Hepatocyte (in vitro differentiated cells): ENCODE results near the gene LDAF1. TPM values are rescaled to one million over a fixed set of nuclear protein-coding genes. Genes with fewer than 3 reads are reported as not detected.
A peak's percentile ranks its signal among the peaks of the same experiment; 100 is the strongest.
"Not testable (repeated sequence)": the region's sequence is repeated elsewhere in the genome, so short reads cannot be mapped to it uniquely, and the experiment has no call there.

Experiments
- DNase-seq: peaks from one replicate; pipeline ENCODE4 v3.0.0-alpha.2; 2016; ENCODE audit warnings: low spot score
- H2AFZ ChIP-seq: fragments of 200-600 bp; sonication (generic); 2 replicates; pipeline ENCODE4 v1.6.0; 2016; ENCODE audit warnings: antibody characterized with exemption, mild to moderate bottlenecking
- H3K27ac ChIP-seq: fragments of 200-600 bp; sonication (generic); 2 replicates; pipeline ENCODE4 v1.5.1; 2016; ENCODE audit warnings: mild to moderate bottlenecking
- H3K27me3 ChIP-seq: fragments of 200-600 bp; sonication (generic); 2 replicates; pipeline ENCODE4 v1.6.1; 2016
- H3K36me3 ChIP-seq: fragments of 200-600 bp; sonication (generic); replicated peaks from 2 replicates; pipeline ENCODE4 v1.5.1; 2016; ENCODE audit warnings: low read depth; ENCODE audit not compliant: insufficient read depth
- H3K4me1 ChIP-seq: fragments of 200-600 bp; sonication (generic); 2 replicates; pipeline ENCODE4 v1.5.1; 2016; ENCODE audit warnings: mild to moderate bottlenecking, moderate library complexity; ENCODE audit not compliant: insufficient read depth
- H3K4me2 ChIP-seq: fragments of 200-600 bp; sonication (generic); 2 replicates; pipeline ENCODE4 v1.6.0; 2016
- H3K4me3 ChIP-seq: fragments of 200-600 bp; sonication (generic); 2 replicates; pipeline ENCODE4 v1.5.1; 2016; ENCODE audit warnings: mild to moderate bottlenecking
- H3K79me2 ChIP-seq: fragments of 200-600 bp; sonication (generic); 2 replicates; pipeline ENCODE4 v1.6.0; 2017; ENCODE audit warnings: mild to moderate bottlenecking
- H3K9me2 ChIP-seq: fragments of 200-600 bp; sonication (generic); replicated peaks from 2 replicates; pipeline ENCODE4 v1.6.0; 2017; ENCODE audit warnings: mild to moderate bottlenecking; ENCODE audit not compliant: insufficient read depth
- H3K9me3 ChIP-seq: fragments of 200-600 bp; sonication (generic); 2 replicates; pipeline ENCODE4 v1.5.1; 2016; ENCODE audit warnings: low read depth, mild to moderate bottlenecking
- H4K20me1 ChIP-seq: fragments of 200-600 bp; sonication (generic); 2 replicates; pipeline ENCODE4 v1.6.0; 2016; ENCODE audit warnings: mild to moderate bottlenecking; ENCODE audit not compliant: insufficient read depth, poor library complexity, severe bottlenecking
- CTCF ChIP-seq: fragments of 200-600 bp; sonication (generic); IDR thresholded peaks from 2 replicates; pipeline ENCODE4 v1.5.1; 2016; ENCODE audit warnings: antibody characterized with exemption, mild to moderate bottlenecking; ENCODE audit not compliant: poor library complexity
- EZH2 ChIP-seq: fragments of 200-600 bp; sonication (generic); IDR thresholded peaks from 2 replicates; pipeline ENCODE4 v1.6.1; 2016; ENCODE audit warnings: antibody characterized with exemption, mild to moderate bottlenecking, borderline replicate concordance
- EZH2phosphoT487 ChIP-seq: fragments of 200-600 bp; sonication (generic); IDR thresholded peaks from one replicate; pipeline ENCODE4 v1.6.1; 2018; ENCODE audit warnings: antibody characterized with exemption, mild to moderate bottlenecking, low read depth, moderate library complexity; ENCODE audit not compliant: unreplicated experiment, severe bottlenecking
- WGBS: methylation state at CpG from one replicate; pipeline ENCODE4 v1.1.6; 2016; ENCODE audit warnings: low lambda C conversion rate; ENCODE audit errors: missing lambda C conversion rate; 5-methylcytosine and 5-hydroxymethylcytosine counted together
- polyA plus RNA-seq: library from polyadenylated mRNA; unstranded; fragments of >200 nt; fragmentation: Nextera tagmentation; extraction: Ambion mirVana; gene quantifications from 2 replicates; pipeline ENCODE4 v1.2.1, GENCODE V29; 2016
- total RNA-seq: library from RNA; depleted of rRNA; stranded (reverse); fragments of >200 nt; gene quantifications from 2 replicates; pipeline ENCODE4 v1.2.3, GENCODE V29; 2014

The LDAF1 gene
- 32.4 and 37.4 TPM in 2 replicates for total RNA-seq
- 10.2 and 16.0 TPM in 2 replicates for polyA plus RNA-seq

DNA sequence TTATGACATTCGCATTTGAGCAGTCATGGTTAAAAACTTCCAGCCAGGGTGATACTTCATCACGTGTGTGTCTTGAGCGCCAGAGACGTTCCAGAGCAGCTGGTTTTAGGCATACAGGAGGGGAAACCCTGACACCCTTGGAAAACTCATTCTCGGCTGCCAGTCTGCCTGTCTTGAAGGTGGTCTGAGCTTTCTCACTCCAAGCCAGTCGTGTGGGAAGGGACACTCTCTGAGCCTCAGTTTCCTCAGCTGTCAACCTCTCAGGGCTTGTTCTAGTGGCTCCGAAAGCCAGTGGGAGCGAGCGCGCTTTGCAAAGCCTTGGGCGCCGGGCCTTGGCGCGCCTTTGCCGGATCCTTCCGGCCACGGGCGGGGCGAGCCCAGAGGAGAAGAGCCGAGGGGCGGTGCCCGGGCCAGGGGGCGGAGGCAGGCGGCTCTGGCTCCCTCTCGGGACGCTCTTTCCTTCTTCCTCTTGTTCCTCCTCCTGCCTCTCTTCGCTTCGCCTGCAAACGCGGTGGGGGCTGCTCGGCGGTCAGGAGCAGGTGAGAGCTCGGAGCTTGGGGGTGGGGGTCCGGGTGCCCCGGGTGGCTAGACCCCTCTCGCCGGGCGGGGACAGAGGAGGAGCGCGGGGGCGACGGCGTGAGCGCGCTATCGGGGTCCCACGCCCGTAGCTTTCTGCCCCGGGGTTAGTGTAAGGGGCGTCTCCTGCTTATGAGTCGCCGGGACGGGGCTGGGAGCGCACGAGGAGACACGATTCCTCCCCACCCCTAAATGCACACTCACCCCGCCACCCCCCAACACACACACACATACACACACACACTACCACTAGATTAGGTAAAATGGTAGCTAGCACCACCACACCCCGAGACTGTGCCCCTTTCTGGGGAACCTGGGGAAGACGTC is at the start of gene LDAF1:
TSS of gene LDAF1 (plus strand) at position 467 of the 903 bp plus-strand sequence. CDS start 2,509 bp downstream, outside the sequence.
- peak within 1 kb of the TSS; percentile 91 for H3K4me3 ChIP-seq
- H3K9me2 ChIP-seq: no peaks in the 10 kb centered on the region
- H3K79me2 ChIP-seq: no peaks in the 10 kb centered on the region
- H2AFZ ChIP-seq: peak within 1 kb of the TSS; percentile 95
- no peaks in the 10 kb centered on the region for H3K36me3 ChIP-seq
- H3K9me3 ChIP-seq: no peaks in the 10 kb centered on the region
- peaks cover 14% of the 10 kb centered on the region for H3K4me1 ChIP-seq
- no peaks in the 10 kb centered on the region for H3K27me3 ChIP-seq
- H3K27ac ChIP-seq: peak within 1 kb of the TSS; percentile 33
- DNase-seq: peak; percentile 92
- H4K20me1 ChIP-seq: no peaks in the 10 kb centered on the region
- no peak for TF ChIP-seq EZH2phosphoT487
- TF ChIP-seq EZH2: no peak
- TF ChIP-seq CTCF: no peak
- 3% methylated on average over 31 of the region's 59 CpGs for WGBS
- H3K4me2 ChIP-seq: peak within 1 kb of the TSS; percentile 98

- H3K4me1 ChIP-seq, DNase-seq, H3K9me3 ChIP-seq, H3K79me2 ChIP-seq, H3K4me3 ChIP-seq, H3K9me2 ChIP-seq, H3K4me2 ChIP-seq, H4K20me1 ChIP-seq, H3K27ac ChIP-seq, H3K27me3 ChIP-seq, H2AFZ ChIP-seq, H3K36me3 ChIP-seq: not testable (repeated sequence)
- 100% methylated on average over 4 of the region's 4 CpGs for WGBS
Measured at GRCh38 chr16:21115551-21115950, 42.9 kb upstream of the LDAF1 start.

DNA sequence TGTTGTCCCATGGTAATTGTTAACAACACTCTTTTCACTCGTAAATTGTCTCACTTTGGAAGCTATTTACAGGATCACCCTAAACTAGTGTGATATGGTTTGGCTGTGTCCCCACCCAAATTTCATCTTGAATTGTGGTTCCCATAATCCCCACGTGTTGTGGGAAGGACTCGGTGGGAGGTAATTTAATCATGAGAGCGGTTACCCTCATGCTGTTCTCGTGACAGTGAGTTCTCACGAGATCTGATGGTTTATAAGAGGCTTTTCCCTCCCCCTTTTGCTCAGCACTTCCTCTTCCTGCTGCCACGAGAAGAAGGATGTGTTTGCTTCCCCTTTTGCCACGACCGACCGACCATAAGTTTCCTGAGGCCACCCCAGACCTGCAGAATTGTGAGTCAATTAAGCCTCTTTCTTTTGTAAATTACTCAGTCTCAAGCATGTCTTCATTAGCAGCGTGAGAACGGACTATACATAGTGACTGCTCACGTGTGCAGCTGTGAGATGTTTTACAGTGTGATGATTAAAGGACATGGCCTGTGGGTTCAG is 42.3 kb upstream of the LDAF1 start:
- H3K9me2 ChIP-seq: no peaks in the 10 kb centered on the region
- no peaks in the 10 kb centered on the region for H3K79me2 ChIP-seq
- H3K9me3 ChIP-seq: no peaks in the 10 kb centered on the region
- H3K4me2 ChIP-seq: no peak overlapping the region
- H2AFZ ChIP-seq: no peak overlapping the region
- 60% methylated on average over 13 of the region's 13 CpGs for WGBS
- H3K27me3 ChIP-seq: no peaks in the 10 kb centered on the region
- no peak overlapping the region for H3K4me3 ChIP-seq
- H3K4me1 ChIP-seq: no peaks in the 10 kb centered on the region
- H3K27ac ChIP-seq: no peak overlapping the region
- TF ChIP-seq CTCF: no peak
- TF ChIP-seq EZH2: no peak
- no peak for TF ChIP-seq EZH2phosphoT487
- no peak for DNase-seq
- H4K20me1 ChIP-seq: no peaks in the 10 kb centered on the region
- no peaks in the 10 kb centered on the region for H3K36me3 ChIP-seq

DNA sequence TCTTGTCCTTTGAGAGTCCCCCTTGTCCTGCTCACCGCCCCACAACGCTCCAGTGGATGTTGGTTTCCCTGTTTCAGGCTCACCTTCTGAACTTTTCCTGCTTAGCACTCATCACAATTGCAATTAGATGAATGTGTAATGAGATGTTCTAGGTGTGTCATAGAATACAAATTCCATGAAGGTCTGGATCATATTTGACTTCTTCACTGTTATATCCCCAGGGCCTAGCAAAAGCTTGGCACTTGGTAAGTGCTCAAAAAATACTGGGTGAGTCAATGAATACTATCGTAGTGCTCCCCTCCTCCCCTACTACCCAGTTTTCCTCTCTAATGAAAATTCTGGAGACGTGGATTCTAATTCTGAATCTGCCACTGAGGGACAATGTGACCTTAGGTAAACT is 40.9 kb upstream of the LDAF1 start:
- Histone ChIP-seq H3K79me2 (no peaks in the 10 kb centered on the region), H3K27ac (no peak overlapping the region), H3K36me3 (no peaks in the 10 kb centered on the region), H4K20me1 (no peaks in the 10 kb centered on the region), H3K27me3 (no peaks in the 10 kb centered on the region), H3K9me3 (no peaks in the 10 kb centered on the region), H3K4me1 (no peaks in the 10 kb centered on the region), H3K4me2 (no peak overlapping the region), H3K9me2 (no peaks in the 10 kb centered on the region), H3K4me3 (no peak overlapping the region), H2AFZ (no peak overlapping the region)
- DNase-seq: no peak
- no peak for TF ChIP-seq EZH2phosphoT487
- 90% methylated on average over 4 of the region's 4 CpGs for WGBS
